Esophagus (tissue), 2 donors: ENCODE data around the gene HGS. TPM values are rescaled to one million over a fixed set of nuclear protein-coding genes. Genes with fewer than 3 reads are reported as not detected.

Experiments
- H3K27ac ChIP-seq, 2 donors: one replicate each; pipeline ENCODE4 v1.5.1; 2013; ENCODE audit warnings: low read depth in 2 of 2, mild to moderate bottlenecking in 2 of 2, inconsistent platforms in 1 of 2, low read length in 1 of 2, moderate library complexity in 1 of 2
- H3K27me3 ChIP-seq, 2 donors: one replicate each; pipeline ENCODE4 v1.6.1; 2013; ENCODE audit warnings: low read length in 2 of 2, control low read depth in 1 of 2, mild to moderate bottlenecking in 1 of 2; ENCODE audit not compliant: insufficient read depth in 2 of 2, control insufficient read depth in 1 of 2
- H3K36me3 ChIP-seq, 2 donors: one replicate each; pipeline ENCODE4 v1.6.1; 2013; ENCODE audit warnings: low read length in 1 of 2; ENCODE audit not compliant: control insufficient read depth in 2 of 2, insufficient read depth in 2 of 2
- H3K4me1 ChIP-seq, 2 donors: one replicate each; pipeline ENCODE4 v1.6.1; 2013; ENCODE audit warnings: low read length in 1 of 2; ENCODE audit not compliant: control insufficient read depth in 2 of 2, insufficient read depth in 2 of 2
- H3K4me3 ChIP-seq, 2 donors: one replicate each; pipeline ENCODE4 v1.5.1; 2013; ENCODE audit warnings: low read length in 2 of 2, mild to moderate bottlenecking in 2 of 2, low read depth in 1 of 2, moderate library complexity in 1 of 2
- H3K9me3 ChIP-seq, 2 donors: one replicate each; pipeline ENCODE4 v1.6.1; 2013; ENCODE audit warnings: mild to moderate bottlenecking in 2 of 2, low read depth in 1 of 2, low read length in 1 of 2, moderate library complexity in 1 of 2; ENCODE audit not compliant: control insufficient read depth in 2 of 2, insufficient read depth in 1 of 2
- WGBS, 2 donors: extraction: QIAGEN DNeasy Blood & Tissue Kit; methylation state at CpG; one replicate each; pipeline ENCODE4 v1.1.7; 2013; 5-methylcytosine and 5-hydroxymethylcytosine counted together
- polyA plus RNA-seq, 2 donors: library from polyadenylated mRNA; stranded (reverse); fragments of 200-250 nt; gene quantifications; one replicate each; pipeline ENCODE4 v1.2.3, GENCODE V29; 2013
- donor health status: healthy with polysubstance abuse.
- donor health status: Bipolar disorder and iron deficiency.

The HGS gene
- polyA plus RNA-seq, 2 donors: 83.6 to 131 TPM

GRCh38 chr17:81691196-81691595 lies 7.4 kb downstream of the HGS start:
- H3K27me3 ChIP-seq: no peaks in the 10 kb centered on the region
- 88 to 89% methylated on average over 18 of the region's 18 CpGs for WGBS, 2 donors
- H3K27ac ChIP-seq: no peak overlapping the region
- H3K36me3 ChIP-seq: peaks cover 31 to 94% of the 10 kb centered on the region in 2 donors
- H3K9me3 ChIP-seq: no peaks in the 10 kb centered on the region
- no peak overlapping the region for H3K4me3 ChIP-seq
- peaks cover 7% of the 10 kb centered on the region in 2 donors for H3K4me1 ChIP-seq

GRCh38 chr17:81691608-81692007 lies 7.8 kb downstream of the HGS start:
- H3K27ac ChIP-seq: no peak overlapping the region
- WGBS, 2 donors: 91 to 96% methylated on average over 17 to 20 of the region's 20 CpGs
- H3K4me3 ChIP-seq: no peak overlapping the region
- peaks cover 7% of the 10 kb centered on the region in 2 donors for H3K4me1 ChIP-seq
- no peaks in the 10 kb centered on the region for H3K9me3 ChIP-seq
- H3K27me3 ChIP-seq: no peaks in the 10 kb centered on the region
- H3K36me3 ChIP-seq: peaks cover 34 to 94% of the 10 kb centered on the region in 2 donors

DNA sequence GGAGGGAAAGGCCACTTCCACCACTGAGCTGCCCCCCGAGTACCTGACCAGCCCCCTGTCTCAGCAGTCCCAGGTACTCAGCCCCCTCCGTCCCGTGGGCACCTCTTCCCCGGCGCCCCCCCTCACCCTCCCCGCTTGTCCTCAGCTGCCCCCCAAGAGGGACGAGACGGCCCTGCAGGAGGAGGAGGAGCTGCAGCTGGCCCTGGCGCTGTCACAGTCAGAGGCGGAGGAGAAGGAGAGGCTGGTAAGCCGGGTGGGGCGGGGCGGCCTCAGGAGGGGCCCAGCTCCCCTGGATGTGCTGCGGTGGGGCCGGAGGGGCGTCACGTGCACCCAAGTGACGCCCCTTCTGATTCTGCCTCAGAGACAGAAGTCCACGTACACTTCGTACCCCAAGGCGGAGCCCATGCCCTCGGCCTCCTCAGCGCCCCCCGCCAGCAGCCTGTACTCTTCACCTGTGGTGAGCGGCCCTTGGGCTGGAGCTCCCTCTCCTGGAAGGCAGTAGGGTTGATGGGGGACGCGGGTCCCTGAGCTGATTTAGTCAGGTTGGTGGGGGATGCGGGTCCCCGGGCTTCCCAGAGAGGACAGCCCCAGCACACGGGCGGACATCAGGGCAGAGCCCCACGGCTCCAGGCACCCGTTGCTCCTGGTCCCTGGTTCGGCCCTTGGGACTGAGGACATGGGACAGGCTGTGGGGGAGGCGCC lies 9.8 kb downstream of the HGS start:
- H3K36me3 ChIP-seq: peaks cover 34 to 86% of the 10 kb centered on the region in 2 donors
- 89 to 90% methylated on average over 35 of the region's 35 CpGs for WGBS, 2 donors
- H3K27me3 ChIP-seq: no peaks in the 10 kb centered on the region
- no peak overlapping the region for H3K27ac ChIP-seq
- no peak overlapping the region for H3K4me3 ChIP-seq
- peaks cover 5 to 7% of the 10 kb centered on the region in 2 donors for H3K4me1 ChIP-seq
- no peaks in the 10 kb centered on the region for H3K9me3 ChIP-seq

DNA sequence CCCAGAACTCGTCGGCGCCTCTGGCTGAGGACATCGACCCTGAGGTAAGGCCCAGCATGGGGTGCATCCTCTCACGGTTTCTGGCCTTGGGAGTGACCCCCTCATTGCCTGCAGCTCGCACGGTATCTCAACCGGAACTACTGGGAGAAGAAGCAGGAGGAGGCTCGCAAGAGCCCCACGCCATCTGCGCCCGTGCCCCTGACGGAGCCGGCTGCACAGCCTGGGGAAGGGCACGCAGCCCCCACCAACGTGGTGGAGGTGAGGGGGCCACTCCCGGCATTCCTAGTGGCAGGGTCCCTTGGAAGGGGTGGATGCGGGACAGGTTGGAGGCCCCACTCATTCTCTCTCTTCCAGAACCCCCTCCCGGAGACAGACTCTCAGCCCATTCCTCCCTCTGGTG lies 11.0 kb downstream of the HGS start:
- H3K27me3 ChIP-seq: no peaks in the 10 kb centered on the region

DNA sequence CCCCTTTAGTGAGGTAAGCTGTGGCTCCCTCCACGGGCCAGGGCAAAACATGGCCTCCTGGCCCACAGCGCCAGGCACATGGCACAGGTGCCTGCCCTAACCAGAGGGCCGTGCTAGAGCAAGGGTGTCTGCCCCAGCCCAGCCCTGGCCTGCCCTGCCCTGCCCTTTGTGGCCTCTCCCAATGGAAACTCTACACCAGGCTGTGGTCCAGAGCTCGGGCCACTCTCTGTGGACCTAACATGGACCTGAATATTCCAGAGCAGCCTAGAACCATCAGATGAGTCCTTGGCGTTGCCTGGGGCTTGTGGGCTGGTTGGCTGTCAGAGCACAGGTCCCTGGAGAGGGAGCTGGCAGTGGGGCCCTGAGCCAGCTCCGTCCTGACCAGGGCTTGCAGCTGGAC lies 11.4 kb downstream of the HGS start:
- Histone ChIP-seq H3K9me3 (no peaks in the 10 kb centered on the region), H3K4me1 (peaks cover 0 to under 1% of the 10 kb centered on the region in 2 donors), H3K4me3 (no peak overlapping the region), H3K27me3 (no peaks in the 10 kb centered on the region), H3K36me3 (peaks cover 29 to 71% of the 10 kb centered on the region in 2 donors), H3K27ac (no peak overlapping the region)
- 81 to 88% methylated on average over 6 of the region's 6 CpGs for WGBS, 2 donors

More for the DNA sequence above, 11.0 kb downstream of the HGS start:
- H3K36me3 ChIP-seq: peaks cover 33 to 75% of the 10 kb centered on the region in 2 donors
- no peaks in the 10 kb centered on the region for H3K9me3 ChIP-seq
- no peak overlapping the region for H3K4me3 ChIP-seq
- no peak overlapping the region for H3K27ac ChIP-seq
- 94% methylated on average over 19 of the region's 19 CpGs for WGBS, 2 donors
- H3K4me1 ChIP-seq: peaks cover 0 to 4% of the 10 kb centered on the region in 2 donors

GRCh38 chr17:81695801-81696200 lies 12.0 kb downstream of the HGS start:
- Histone ChIP-seq H3K4me3 (no peak overlapping the region), H3K27me3 (no peaks in the 10 kb centered on the region), H3K27ac (no peak overlapping the region), H3K9me3 (no peaks in the 10 kb centered on the region), H3K4me1 (peaks cover 0 to 3% of the 10 kb centered on the region in 2 donors), H3K36me3 (peaks cover 23 to 69% of the 10 kb centered on the region in 2 donors)
- 83 to 89% methylated on average over 22 of the region's 22 CpGs for WGBS, 2 donors

DNA sequence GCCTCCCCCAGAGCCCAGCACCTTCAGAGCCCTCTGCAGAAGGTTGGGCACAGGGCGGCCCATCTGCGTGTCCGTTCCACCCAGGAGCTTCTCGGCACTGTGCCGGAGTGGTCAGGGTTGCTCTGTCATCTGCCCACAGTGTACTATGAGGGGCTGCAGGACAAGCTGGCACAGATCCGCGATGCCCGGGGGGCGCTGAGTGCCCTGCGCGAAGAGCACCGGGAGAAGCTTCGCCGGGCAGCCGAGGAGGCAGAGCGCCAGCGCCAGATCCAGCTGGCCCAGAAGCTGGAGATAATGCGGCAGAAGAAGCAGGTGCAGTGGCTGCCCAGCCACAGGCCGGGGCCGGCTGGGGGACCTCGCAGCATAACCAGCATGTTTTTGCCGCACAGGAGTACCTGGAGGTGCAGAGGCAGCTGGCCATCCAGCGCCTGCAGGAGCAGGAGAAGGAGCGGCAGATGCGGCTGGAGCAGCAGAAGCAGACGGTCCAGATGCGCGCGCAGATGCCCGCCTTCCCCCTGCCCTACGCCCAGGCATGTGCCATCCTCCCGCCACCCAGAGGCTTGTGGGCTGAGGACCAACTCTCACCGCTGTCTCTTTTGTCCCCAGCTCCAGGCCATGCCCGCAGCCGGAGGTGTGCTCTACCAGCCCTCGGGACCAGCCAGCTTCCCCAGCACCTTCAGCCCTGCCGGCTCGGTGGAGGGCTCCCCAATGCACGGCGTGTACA lies 12.6 kb downstream of the HGS start:
- H3K36me3 ChIP-seq: peaks cover 20 to 69% of the 10 kb centered on the region in 2 donors
- 90 to 91% methylated on average over 39 to 40 of the region's 40 CpGs for WGBS, 2 donors

GRCh38 chr17:81697261-81698044 lies 13.6 kb downstream of the HGS start:
- Histone ChIP-seq H3K4me1 (peaks cover 3 to 15% of the 10 kb centered on the region in 2 donors), H3K27me3 (no peaks in the 10 kb centered on the region), H3K36me3 (peaks cover 20 to 63% of the 10 kb centered on the region in 2 donors), H3K4me3 (no peak overlapping the region), H3K9me3 (no peaks in the 10 kb centered on the region), H3K27ac (no peak overlapping the region)
- WGBS, 2 donors: 85 to 90% methylated on average over 25 of the region's 25 CpGs

More for the DNA sequence above, 12.6 kb downstream of the HGS start:
- H3K4me1 ChIP-seq: peaks cover 3 to 5% of the 10 kb centered on the region in 2 donors
- no peaks in the 10 kb centered on the region for H3K9me3 ChIP-seq
- H3K27ac ChIP-seq: no peak overlapping the region
- H3K4me3 ChIP-seq: no peak overlapping the region
- H3K27me3 ChIP-seq: no peaks in the 10 kb centered on the region
